ENCODE measurements around the gene ANKRD10. TPM values are rescaled to one million over a fixed set of nuclear protein-coding genes. Genes with fewer than 3 reads are reported as not detected.

ANKRD10 gene
- total and polyA plus RNA-seq, 2 donors (not counting 3 experiments of a cell fraction or from before 2014, with no cell fraction given): 44.5 to 94.1 TPM

- POLR2A ChIA-PET: no interaction called here
- no peaks in the 10 kb centered on the region for H3K9me1 ChIP-seq (replicated peaks; ENCODE audit: control insufficient read depth, extremely low read depth, insufficient read depth, low read length)
- H4K20me1 ChIP-seq (replicated peaks; ENCODE audit: control insufficient read depth, extremely low read depth, insufficient read depth, low read length): no peaks in the 10 kb centered on the region
- BruUV-seq (replicated peaks): no TSS peak
- no peaks in the 10 kb centered on the region for H3K9me3 ChIP-seq (replicated peaks; ENCODE audit: control insufficient read depth, insufficient read depth, low read length)
- no peaks in the 10 kb centered on the region for H3K36me3 ChIP-seq (ENCODE audit: control insufficient read depth in 2 of 2, extremely low read depth in 1 of 2, insufficient read depth in 2 of 2, low read length in 2 of 2)
- intact Hi-C loops (cut with micrococcal nuclease) (no loop called here), dilution Hi-C loops (cut with MboI; ENCODE audit: extremely low pct_ligation_motif_present, low sequenced_read_pairs) (no loop called here)
- no peak overlapping the region for H3K9ac ChIP-seq (replicated peaks; ENCODE audit: extremely low read depth, insufficient read depth, low read length)
- no peak for FAIRE-seq
- no peaks in the 10 kb centered on the region for H3K79me2 ChIP-seq (ENCODE audit: control insufficient read depth, insufficient read depth, low read length)
- no peak overlapping the region for H2AFZ ChIP-seq (ENCODE audit: low read depth, low read length)
- H3K4me1 ChIP-seq (ENCODE audit: control insufficient read depth, extremely low read depth, insufficient read depth, low read length): no peaks in the 10 kb centered on the region
- no peak overlapping the region for H3K4me3 ChIP-seq (replicated peaks in 1 of 3; ENCODE audit: insufficient read depth in 1 of 3, low read depth in 1 of 3, low read length in 3 of 3)
- no peak overlapping the region for H3K4me2 ChIP-seq (ENCODE audit: insufficient read depth, low read length)
- CTCF ChIA-PET: no interaction called here
- no peak for DNase-seq (ENCODE audit: low read depth, low spot score)
- H3K27me3 ChIP-seq (ENCODE audit: control insufficient read depth in 2 of 2, insufficient read depth in 2 of 2, low read length in 2 of 2): peaks cover 19 to 32% of the 10 kb centered on the region in 2 experiments
- H3K27ac ChIP-seq (ENCODE audit: insufficient read depth, low read depth, low read length): no peak overlapping the region
- TF ChIP-seq FOS (IDR thresholded peaks at IDR 0.05; ENCODE audit: borderline replicate concordance, insufficient read depth, low read length) (no peak), GATA2 (IDR thresholded peaks at IDR 0.05; ENCODE audit: insufficient read depth, insufficient read length, low read depth, low read length) (no peak), MYC (IDR thresholded peaks at IDR 0.05; ENCODE audit: low read depth, low read length) (no peak), POLR2A (IDR thresholded peaks at IDR 0.05; ENCODE audit: low read depth, low read length) (no peak), JUN (IDR thresholded peaks at IDR 0.05; ENCODE audit: borderline replicate concordance, insufficient read depth, insufficient read length, low read depth) (no peak), POLR2AphosphoS5 (IDR thresholded peaks at IDR 0.05; ENCODE audit: insufficient read depth, low read depth, low read length) (no peak), EZH2 (IDR thresholded peaks at IDR 0.05; ENCODE audit: borderline replicate concordance, low read depth, low read length, severe bottlenecking) (no peak), MAX (IDR thresholded peaks at IDR 0.05; ENCODE audit: insufficient read depth, insufficient read length) (no peak)
- TF ChIP-seq, protein P1, sequence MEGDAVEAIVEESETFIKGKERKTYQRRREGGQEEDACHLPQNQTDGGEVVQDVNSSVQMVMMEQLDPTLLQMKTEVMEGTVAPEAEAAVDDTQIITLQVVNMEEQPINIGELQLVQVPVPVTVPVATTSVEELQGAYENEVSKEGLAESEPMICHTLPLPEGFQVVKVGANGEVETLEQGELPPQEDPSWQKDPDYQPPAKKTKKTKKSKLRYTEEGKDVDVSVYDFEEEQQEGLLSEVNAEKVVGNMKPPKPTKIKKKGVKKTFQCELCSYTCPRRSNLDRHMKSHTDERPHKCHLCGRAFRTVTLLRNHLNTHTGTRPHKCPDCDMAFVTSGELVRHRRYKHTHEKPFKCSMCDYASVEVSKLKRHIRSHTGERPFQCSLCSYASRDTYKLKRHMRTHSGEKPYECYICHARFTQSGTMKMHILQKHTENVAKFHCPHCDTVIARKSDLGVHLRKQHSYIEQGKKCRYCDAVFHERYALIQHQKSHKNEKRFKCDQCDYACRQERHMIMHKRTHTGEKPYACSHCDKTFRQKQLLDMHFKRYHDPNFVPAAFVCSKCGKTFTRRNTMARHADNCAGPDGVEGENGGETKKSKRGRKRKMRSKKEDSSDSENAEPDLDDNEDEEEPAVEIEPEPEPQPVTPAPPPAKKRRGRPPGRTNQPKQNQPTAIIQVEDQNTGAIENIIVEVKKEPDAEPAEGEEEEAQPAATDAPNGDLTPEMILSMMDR (IDR thresholded peaks at IDR 0.05; ENCODE audit: extremely low read depth in 1 of 2, insufficient read depth in 1 of 2, low read depth in 1 of 2, low read length in 2 of 2): no peak
Observed at GRCh38 chr13:110841846-110842245, 73.0 kb downstream of the ANKRD10 start.

All from endothelial cell of umbilical vein (primary cell).